SK-N-SH (cell line): ENCODE results near the gene REEP1. TPM values are rescaled to one million over a fixed set of nuclear protein-coding genes. Genes with fewer than 3 reads are reported as not detected.

Experiments used
- CTCF ChIA-PET: fragments of 300-600, 350-600 bp; formaldehyde crosslinking; extraction: SDS; loops from one replicate; lab custom pipeline; 2021; lab: Yijun Ruan, JAX
- POLR2A ChIA-PET: fragments of 350-600 bp; sonication (Branson Sonifier 250); formaldehyde crosslinking; extraction: SDS; loops from one replicate; lab custom pipeline; 2020; ENCODE audit warnings: antibody characterized with exemption, inconsistent platforms; lab: Yijun Ruan, JAX
- DNase-seq: peaks from one replicate; pipeline ENCODE4 v3.0.0; 2012
- H2AFZ ChIP-seq: fragments of 200-600 bp; sonication (generic); 2 replicates; pipeline ENCODE4 v1.8.1; 2016; ENCODE audit warnings: antibody characterized with exemption, mild to moderate bottlenecking, low read depth
- H3F3A ChIP-seq: fragments of 200-600 bp; sonication (generic); replicated peaks from 2 replicates; pipeline ENCODE3; 2016; ENCODE audit warnings: antibody characterized with exemption, mild to moderate bottlenecking; ENCODE audit not compliant: insufficient read depth
- H3K27ac ChIP-seq, 2 experiments: fragments of 200-500 bp in 1 of 2; fragments of 200-600 bp in 1 of 2; sonication (Bioruptor generic) in 1 of 2; sonication (generic), shearing (Covaris generic) in 1 of 2; 2 replicates each; pipeline versions ENCODE4 v1.5.1 to v1.6.1; 2014 to 2016; ENCODE audit warnings: low read depth in 2 of 2, inconsistent platforms in 1 of 2, low read length in 1 of 2, mild to moderate bottlenecking in 1 of 2, mixed read lengths in 1 of 2
- H3K27me3 ChIP-seq: fragments of 200-600 bp; sonication (generic), shearing (Covaris generic); 2 replicates; pipeline ENCODE4 v1.6.1; 2016; ENCODE audit warnings: mixed run types; ENCODE audit not compliant: insufficient read depth
- H3K36me3 ChIP-seq, 2 experiments: fragments of 200-500 bp in 1 of 2; fragments of 200-600 bp in 1 of 2; sonication (Bioruptor generic) in 1 of 2; sonication (generic) in 1 of 2; replicated peaks in 1 of 2; 2 replicates each; pipeline versions ENCODE3 to v1.5.1; 2014 to 2016; ENCODE audit warnings: low read length in 1 of 2, mild to moderate bottlenecking in 1 of 2; ENCODE audit not compliant: insufficient read depth in 2 of 2, control insufficient read depth in 1 of 2
- H3K4me1 ChIP-seq, 2 experiments: fragments of 200-500 bp in 1 of 2; fragments of 200-600 bp in 1 of 2; sonication (Bioruptor generic) in 1 of 2; sonication (generic), shearing (Covaris generic) in 1 of 2; 2 replicates each; pipeline versions ENCODE4 v1.5.1 to v1.6.1; 2014 to 2016; ENCODE audit warnings: low read depth in 1 of 2, low read length in 1 of 2, mixed run types in 1 of 2; ENCODE audit not compliant: insufficient read depth in 2 of 2, control insufficient read depth in 1 of 2
- H3K4me2 ChIP-seq: fragments of 200-600 bp; sonication (generic), shearing (Covaris generic); 2 replicates; pipeline ENCODE4 v1.6.1; 2017; ENCODE audit warnings: mixed run types
- H3K4me3 ChIP-seq, 2 experiments: fragments of 200-500 bp in 1 of 2; fragments of 200-600 bp in 1 of 2; sonication (Bioruptor generic) in 1 of 2; sonication (generic), shearing (Covaris generic) in 1 of 2; 2 replicates each; pipeline versions ENCODE4 v1.5.1 to v1.8.1; 2014 to 2016; ENCODE audit warnings: low read depth in 2 of 2, inconsistent platforms in 1 of 2, low read length in 1 of 2, mild to moderate bottlenecking in 1 of 2, mixed read lengths in 1 of 2, moderate library complexity in 1 of 2
- H3K79me2 ChIP-seq: fragments of 200-600 bp; sonication (generic); 2 replicates; pipeline ENCODE4 v1.8.1; 2017; ENCODE audit warnings: mild to moderate bottlenecking; ENCODE audit not compliant: insufficient read depth
- H3K9ac ChIP-seq: fragments of 200-600 bp; sonication (generic); 2 replicates; pipeline ENCODE4 v1.6.1; 2017; ENCODE audit warnings: mixed run types
- H3K9me2 ChIP-seq: fragments of 200-600 bp; sonication (generic); 2 replicates; pipeline ENCODE4 v1.6.1; 2017; ENCODE audit warnings: mixed run types
- H3K9me3 ChIP-seq: fragments of 200-600 bp; sonication (generic); 2 replicates; pipeline ENCODE4 v1.6.1; 2017; ENCODE audit warnings: mixed run types, mild to moderate bottlenecking, moderate library complexity
- H4K20me1 ChIP-seq: fragments of 200-600 bp; sonication (generic); 2 replicates; pipeline ENCODE4 v1.6.1; 2017; ENCODE audit warnings: mild to moderate bottlenecking, mixed run types; ENCODE audit not compliant: insufficient read depth
- CHD2 ChIP-seq: fragments of 150-350 bp; IDR thresholded peaks from 2 replicates; pipeline ENCODE4 v1.6.1; 2018; ENCODE audit warnings: low read length; ENCODE audit not compliant: partially characterized antibody
- CTCF ChIP-seq: fragments of 200-600 bp; sonication (generic); IDR thresholded peaks from 2 replicates; pipeline ENCODE4 v1.6.1; 2017; ENCODE audit warnings: antibody characterized with exemption, mild to moderate bottlenecking, moderate library complexity
- ELF1 ChIP-seq: IDR thresholded peaks from 2 replicates; pipeline ENCODE4 v1.4.0; 2012
- FOSL2 ChIP-seq: IDR thresholded peaks from 2 replicates; pipeline ENCODE4 v1.4.0; 2012; ENCODE audit warnings: low read depth, mild to moderate bottlenecking, moderate library complexity, borderline replicate concordance
- FOXJ3 ChIP-seq: sonication (generic); formaldehyde crosslinking; IDR thresholded peaks from 2 replicates; pipeline ENCODE4 v1.5.1; 2020; ENCODE audit warnings: mild to moderate bottlenecking, missing genetic modification reagents
- FOXM1 ChIP-seq: IDR thresholded peaks from 2 replicates; pipeline ENCODE4 v1.4.0; 2012; ENCODE audit warnings: low read depth, mild to moderate bottlenecking
- GABPA ChIP-seq: IDR thresholded peaks from 2 replicates; pipeline ENCODE4 v1.4.0; 2012; ENCODE audit warnings: low read depth, mild to moderate bottlenecking
- GATA2 ChIP-seq: sonication (generic); formaldehyde crosslinking; IDR thresholded peaks from 2 replicates; pipeline ENCODE4 v1.5.0; 2020; ENCODE audit warnings: mild to moderate bottlenecking, missing genetic modification reagents
- IRF3 ChIP-seq: fragments of 150-350 bp; IDR thresholded peaks from 2 replicates; pipeline ENCODE4 v1.6.1; 2016; ENCODE audit warnings: mild to moderate bottlenecking, low read depth, low read length
- NFIC ChIP-seq: IDR thresholded peaks from 2 replicates; pipeline ENCODE4 v1.4.0; 2012; ENCODE audit warnings: borderline replicate concordance
- RAD21 ChIP-seq: IDR thresholded peaks from 2 replicates; pipeline ENCODE4 v1.6.1; 2012; ENCODE audit warnings: mild to moderate bottlenecking, low read length
- RCOR1 ChIP-seq: fragments of 150-350 bp; IDR thresholded peaks from 2 replicates; pipeline ENCODE4 v1.6.1; 2017; ENCODE audit warnings: antibody characterized with exemption, low read length
- RFX5 ChIP-seq: IDR thresholded peaks from 2 replicates; pipeline ENCODE4 v1.6.1; 2012; ENCODE audit warnings: mild to moderate bottlenecking, improper control_type of control experiment, low read length
- RXRA ChIP-seq: IDR thresholded peaks from 2 replicates; pipeline ENCODE4 v1.4.0; 2012; ENCODE audit warnings: low read depth, mild to moderate bottlenecking, borderline replicate concordance
- SMC3 ChIP-seq: IDR thresholded peaks from 2 replicates; pipeline ENCODE4 v1.6.1; 2012; ENCODE audit warnings: low read depth, low read length, improper control_type of control experiment
- TAF1 ChIP-seq: IDR thresholded peaks from 2 replicates; pipeline ENCODE4 v1.6.1; 2012; ENCODE audit warnings: low read depth, mild to moderate bottlenecking, low read length, moderate library complexity, borderline replicate concordance
- TCF12 ChIP-seq: IDR thresholded peaks from 2 replicates; pipeline ENCODE4 v1.4.0; 2012
- TEAD4 ChIP-seq: IDR thresholded peaks from 2 replicates; pipeline ENCODE4 v1.4.0; 2012; ENCODE audit warnings: mild to moderate bottlenecking, borderline replicate concordance; ENCODE audit not compliant: insufficient read depth
- USF2 ChIP-seq: fragments of 150-350 bp; IDR thresholded peaks from 2 replicates; pipeline ENCODE4 v1.6.1; 2017; ENCODE audit warnings: antibody characterized with exemption, low read length, low read depth, borderline replicate concordance
- YY1 ChIP-seq: IDR thresholded peaks from 2 replicates; pipeline ENCODE4 v1.4.0; 2012; ENCODE audit warnings: low read depth, mild to moderate bottlenecking
- ZBTB33 ChIP-seq: IDR thresholded peaks from 2 replicates; pipeline ENCODE4 v1.4.0; 2012; ENCODE audit warnings: low read depth, borderline replicate concordance
- WGBS: methylation state at CpG from one replicate; pipeline ENCODE4 v1.1.6; 2017; ENCODE audit warnings: low lambda C conversion rate; 5-methylcytosine and 5-hydroxymethylcytosine counted together
- polyA plus RNA-seq, 3 experiments: library from polyadenylated mRNA; depleted of rRNA; stranded (reverse); fragments of >200 nt; gene quantifications; 2 replicates each; pipeline ENCODE4 v1.2.3, GENCODE V29; 2012

Gene REEP1
- polyA plus RNA-seq, 1 of the 3 experiments (the other 2 are of a cell fraction), result 0.13 TPM

- TF ChIP-seq NFIC (no peak), FOXM1 (no peak), RFX5 (no peak), CTCF (no peak), ELF1 (no peak)
These were observed 30.0 kb upstream of the REEP1 start (continued) for GRCh38 chr2:86367499-86367777.

- no peaks in the 10 kb centered on the region for H3K36me3 ChIP-seq
- no peaks in the 10 kb centered on the region for H4K20me1 ChIP-seq
- no peaks in the 10 kb centered on the region for H3K9me3 ChIP-seq
- no peak overlapping the region for H2AFZ ChIP-seq
- H3K9me2 ChIP-seq, result no peaks in the 10 kb centered on the region
- H3F3A ChIP-seq, result no peaks in the 10 kb centered on the region
- no peaks in the 10 kb centered on the region for H3K79me2 ChIP-seq
- H3K27ac ChIP-seq, result no peak overlapping the region
- TF ChIP-seq ZBTB33 (no peak), FOXM1 (no peak), TCF12 (no peak), FOSL2 (no peak), GABPA (no peak), RXRA (no peak), RFX5 (no peak), FOXJ3 (CRISPR knock-in tag) (no peak), SMC3 (no peak), NFIC (no peak), CTCF (no peak), CHD2 (no peak), YY1 (no peak), GATA2 (CRISPR knock-in tag) (no peak), USF2 (no peak), TAF1 (no peak), IRF3 (no peak), TEAD4 (no peak), RCOR1 (no peak), RAD21 (no peak)
- H3K4me3 ChIP-seq, result no peak overlapping the region
- no peaks in the 10 kb centered on the region for H3K27me3 ChIP-seq
- ChIA-PET POLR2A (no interaction called here), CTCF (interaction anchor here (0.8 to 10.5 kb wide), 8 partner anchors 7 to 152 kb away, joined by 3 to 150 read pairs (median 4); no protein-coding TSS in a partner anchor)
- peaks cover 0 to 3% of the 10 kb centered on the region in 2 experiments; a peak in 1 of 4 replicates for H3K4me1 ChIP-seq
- DNase-seq, result no peak
- H3K4me2 ChIP-seq, result no peak overlapping the region
- no peak overlapping the region for H3K9ac ChIP-seq
- 78% methylated on average over 6 of the region's 6 CpGs for WGBS
These were observed 29.4 kb upstream of the REEP1 start for GRCh38 chr2:86366651-86367498.
